Measurements from ENCODE around the gene ATP9A. TPM values are rescaled to one million over a fixed set of nuclear protein-coding genes. Genes with fewer than 3 reads are reported as not detected.

ATP9A gene
- total and polyA plus RNA-seq, 10 of the 15 experiments (the other 5 are each of a cell fraction or from before 2014, with no cell fraction given): 0.03 to 0.81 (median 0.14) TPM

DNA sequence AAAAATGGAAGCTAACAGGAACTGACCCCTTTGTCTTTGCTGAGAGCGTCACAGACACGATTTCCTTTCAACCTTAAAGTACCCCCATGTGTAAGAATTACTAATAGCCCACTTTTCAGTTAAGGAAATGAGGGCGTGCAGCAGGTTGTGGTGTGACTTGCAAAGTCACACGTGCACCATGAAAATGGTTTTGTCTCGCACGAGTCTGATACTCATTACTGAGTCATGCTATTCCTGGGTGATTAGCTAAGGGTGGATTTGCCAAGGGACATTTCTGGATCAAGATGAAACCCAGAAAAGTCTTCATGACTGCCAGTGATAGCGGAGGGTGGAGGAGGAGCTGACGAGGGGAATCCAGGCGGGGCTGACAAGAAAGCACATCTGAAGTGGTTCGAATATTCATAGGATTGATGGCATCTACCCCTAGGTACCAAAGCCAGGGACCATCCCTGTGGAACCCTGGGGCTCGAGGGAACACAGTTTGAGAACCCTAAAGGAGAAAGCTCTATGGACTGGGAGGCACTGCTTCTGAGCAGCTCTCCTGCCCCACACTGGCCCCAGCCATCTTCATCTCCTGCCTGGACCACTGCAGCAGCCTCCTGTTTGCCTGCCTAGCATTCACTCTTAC lies 213.5 kb downstream of the ATP9A start:
- intact Hi-C loops (cut with micrococcal nuclease; ENCODE audit: unreplicated experiment): no loop called here
- no peak overlapping the region for H3K9ac ChIP-seq (ENCODE audit: control insufficient read depth, insufficient read depth, low read length)
- no peaks in the 10 kb centered on the region for H4K20me1 ChIP-seq (ENCODE audit: control insufficient read depth, insufficient read depth)
- H3K4me1 ChIP-seq (ENCODE audit: control insufficient read depth, insufficient read depth, low read length): peaks cover 6% of the 10 kb centered on the region; the same call in 1 of the 2 replicates
- H3K4me2 ChIP-seq (ENCODE audit: control insufficient read depth, insufficient read depth): no peak overlapping the region
- DNase-seq (ENCODE audit: low read depth, low spot score) (no peak), ATAC-seq (peak; percentile 67), FAIRE-seq (no peak)
- WGBS (ENCODE audit: insufficient coverage, insufficient replicate concordance, low lambda C conversion rate, missing lambda C conversion rate): 29% methylated on average over 11 of the region's 11 CpGs
- no peak overlapping the region; the same call in 1 of the 2 replicates for H2AFZ ChIP-seq (ENCODE audit: control insufficient read depth, low read depth, low read length)
- POLR2A ChIA-PET: interaction anchor here (0.6 kb wide), 2 partner anchors 51 to 399 kb away, joined by 3 to 4 read pairs; no protein-coding TSS in a partner anchor
- no peak overlapping the region for H3K4me3 ChIP-seq
- no peak overlapping the region for H3K27ac ChIP-seq (ENCODE audit: control insufficient read depth, insufficient read depth)
- in situ Hi-C loops (cut with MboI): no loop called here
- H3K27me3 ChIP-seq (replicated peaks in 1 of 2; ENCODE audit: control insufficient read depth in 2 of 2, insufficient read depth in 2 of 2, low read length in 1 of 2): peaks cover 0 to 5% of the 10 kb centered on the region in 2 experiments; a peak in 1 of 4 replicates
- H3K36me3 ChIP-seq (ENCODE audit: control insufficient read depth in 2 of 2, insufficient read depth in 2 of 2, low read length in 1 of 2): no peaks in the 10 kb centered on the region
- no peaks in the 10 kb centered on the region for H3K79me2 ChIP-seq (ENCODE audit: control insufficient read depth, insufficient read depth, low read length)
- no peaks in the 10 kb centered on the region for H3K9me3 ChIP-seq (replicated peaks; ENCODE audit: control insufficient read depth, insufficient read depth, low read length)
- RAD21 ChIA-PET (ENCODE audit: unreplicated experiment): interaction anchor here (0.6 kb wide), 1 partner anchor 73 kb away, joined by 3 read pairs; no protein-coding TSS in a partner anchor
- CTCF ChIA-PET: interaction anchor here (0.9 to 1.2 kb wide), 4 partner anchors 10 to 168 kb away, joined by 3 to 4 read pairs (median 3); no protein-coding TSS in a partner anchor
- no TSS peak for BruUV-seq (replicated peaks)
- SMC1A ChIA-PET (ENCODE audit: uncharacterized antibody, unreplicated experiment): interaction anchor here (0.9 to 1.2 kb wide), 2 partner anchors 19 to 117 kb away, joined by 3 read pairs; no protein-coding TSS in a partner anchor
- no peak for TF ChIP-seq SIN3A (IDR thresholded peaks at IDR 0.05; ENCODE audit: low read depth, low read length)
- TF ChIP-seq PAX5 (IDR thresholded peaks at IDR 0.05; ENCODE audit: borderline replicate concordance, low read depth, low read length): peak; percentile 37; the same call in 1 of the 2 replicates
- TF ChIP-seq CHD2 (IDR thresholded peaks at IDR 0.05; ENCODE audit: borderline replicate concordance, low read depth, low read length): no peak
- TF ChIP-seq BCL11A (IDR thresholded peaks at IDR 0.05; ENCODE audit: low read depth, low read length): peak; percentile 62; the same call in 1 of the 2 replicates
- TF ChIP-seq, protein P1, sequence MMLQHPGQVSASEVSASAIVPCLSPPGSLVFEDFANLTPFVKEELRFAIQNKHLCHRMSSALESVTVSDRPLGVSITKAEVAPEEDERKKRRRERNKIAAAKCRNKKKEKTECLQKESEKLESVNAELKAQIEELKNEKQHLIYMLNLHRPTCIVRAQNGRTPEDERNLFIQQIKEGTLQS (IDR thresholded peaks at IDR 0.05; ENCODE audit: borderline replicate concordance, extremely low read depth, low read depth, low read length): no peak
- no peak for TF ChIP-seq HDAC6 (IDR thresholded peaks at IDR 0.05; ENCODE audit: unreplicated experiment)
- no peak for TF ChIP-seq KDM1A (IDR thresholded peaks at IDR 0.05; ENCODE audit: borderline replicate concordance)
- TF ChIP-seq SP1 (IDR thresholded peaks at IDR 0.05; ENCODE audit: low read depth, low read length): no peak
- TF ChIP-seq LARP7 (IDR thresholded peaks at IDR 0.05): no peak
- TF ChIP-seq RUNX3 (IDR thresholded peaks at IDR 0.05; ENCODE audit: low read length): peak; percentile 29; the same call in 1 of the 2 replicates
- no peak for TF ChIP-seq PAX8 (IDR thresholded peaks at IDR 0.05)
- TF ChIP-seq MEF2B (IDR thresholded peaks at IDR 0.05; ENCODE audit: partially characterized antibody, poor library complexity, severe bottlenecking): no peak
- no peak for TF ChIP-seq RCOR1 (conservative IDR thresholded peaks at IDR 0.05; ENCODE audit: low read depth, low read length)
- no peak for TF ChIP-seq CREM (IDR thresholded peaks at IDR 0.05; ENCODE audit: low read depth)
- no peak for TF ChIP-seq BMI1 (IDR thresholded peaks at IDR 0.05; ENCODE audit: borderline replicate concordance)
- TF ChIP-seq, protein P2, sequence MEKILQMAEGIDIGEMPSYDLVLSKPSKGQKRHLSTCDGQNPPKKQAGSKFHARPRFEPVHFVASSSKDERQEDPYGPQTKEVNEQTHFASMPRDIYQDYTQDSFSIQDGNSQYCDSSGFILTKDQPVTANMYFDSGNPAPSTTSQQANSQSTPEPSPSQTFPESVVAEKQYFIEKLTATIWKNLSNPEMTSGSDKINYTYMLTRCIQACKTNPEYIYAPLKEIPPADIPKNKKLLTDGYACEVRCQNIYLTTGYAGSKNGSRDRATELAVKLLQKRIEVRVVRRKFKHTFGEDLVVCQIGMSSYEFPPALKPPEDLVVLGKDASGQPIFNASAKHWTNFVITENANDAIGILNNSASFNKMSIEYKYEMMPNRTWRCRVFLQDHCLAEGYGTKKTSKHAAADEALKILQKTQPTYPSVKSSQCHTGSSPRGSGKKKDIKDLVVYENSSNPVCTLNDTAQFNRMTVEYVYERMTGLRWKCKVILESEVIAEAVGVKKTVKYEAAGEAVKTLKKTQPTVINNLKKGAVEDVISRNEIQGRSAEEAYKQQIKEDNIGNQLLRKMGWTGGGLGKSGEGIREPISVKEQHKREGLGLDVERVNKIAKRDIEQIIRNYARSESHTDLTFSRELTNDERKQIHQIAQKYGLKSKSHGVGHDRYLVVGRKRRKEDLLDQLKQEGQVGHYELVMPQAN (conservative IDR thresholded peaks at IDR 0.05): no peak
- TF ChIP-seq BHLHE40 (IDR thresholded peaks at IDR 0.05; ENCODE audit: borderline replicate concordance in 1 of 2, low read depth in 2 of 2, low read length in 1 of 2): peak; percentile 83 to 84
- TF ChIP-seq JUND (IDR thresholded peaks at IDR 0.05; ENCODE audit: low read depth, low read length): no peak
- TF ChIP-seq IKZF2 (IDR thresholded peaks at IDR 0.05): peak in 1 of 2 experiments; percentile 28; a peak in 1 of 4 replicates
- TF ChIP-seq, protein P3, sequence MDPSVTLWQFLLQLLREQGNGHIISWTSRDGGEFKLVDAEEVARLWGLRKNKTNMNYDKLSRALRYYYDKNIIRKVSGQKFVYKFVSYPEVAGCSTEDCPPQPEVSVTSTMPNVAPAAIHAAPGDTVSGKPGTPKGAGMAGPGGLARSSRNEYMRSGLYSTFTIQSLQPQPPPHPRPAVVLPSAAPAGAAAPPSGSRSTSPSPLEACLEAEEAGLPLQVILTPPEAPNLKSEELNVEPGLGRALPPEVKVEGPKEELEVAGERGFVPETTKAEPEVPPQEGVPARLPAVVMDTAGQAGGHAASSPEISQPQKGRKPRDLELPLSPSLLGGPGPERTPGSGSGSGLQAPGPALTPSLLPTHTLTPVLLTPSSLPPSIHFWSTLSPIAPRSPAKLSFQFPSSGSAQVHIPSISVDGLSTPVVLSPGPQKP (IDR thresholded peaks at IDR 0.05; ENCODE audit: low read depth, low read length): no peak
- 0 out of 4 replicates have a peak, but pooled peaks have one; percentile 6 to 16 for TF ChIP-seq EP300 (IDR thresholded peaks at IDR 0.05; ENCODE audit: borderline replicate concordance in 1 of 2, control insufficient read depth in 1 of 2, low read depth in 2 of 2, low read length in 2 of 2)

Data from GM12878 (cell line).